IPS-NIHi11 (cell line): ENCODE results near the gene CLEC3A.
"Not testable (repeated sequence)": the region's sequence is repeated elsewhere in the genome, so short reads cannot be mapped to it uniquely, and the experiment has no call there.

Experiments used
- DNase-seq: peaks from one replicate; pipeline ENCODE4 v3.0.0; 2012; ENCODE audit warnings: mixed read lengths, low spot score

CLEC3A gene

GRCh38 chr16:78034530-78034929 lies 12.2 kb downstream of the CLEC3A start:
- no peak for DNase-seq

- DNase-seq, result no peak
Measured at GRCh38 chr16:78035012-78035411, 12.7 kb downstream of the CLEC3A start.

GRCh38 chr16:78040396-78040795 lies 18.0 kb downstream of the CLEC3A start:
- no peak for DNase-seq

GRCh38 chr16:78045865-78046581 lies 23.7 kb downstream of the CLEC3A start:
- DNase-seq, result peak; percentile 97

- DNase-seq, result no peak
Measured at GRCh38 chr16:78048319-78048718, 26.0 kb downstream of the CLEC3A start.

GRCh38 chr16:78050734-78051400 lies 28.5 kb downstream of the CLEC3A start:
- no peak for DNase-seq

- DNase-seq, result no peak
Measured at GRCh38 chr16:78057803-78058564, 35.6 kb downstream of the CLEC3A start.

- DNase-seq, result not testable (repeated sequence)
Measured at GRCh38 chr16:78059806-78060205, 37.5 kb downstream of the CLEC3A start.

GRCh38 chr16:78060295-78060694 lies 37.9 kb downstream of the CLEC3A start:
- DNase-seq, result no peak

GRCh38 chr16:78060809-78061208 lies 38.5 kb downstream of the CLEC3A start:
- no peak for DNase-seq

- no peak for DNase-seq
Measured at GRCh38 chr16:78065319-78065718, 43.0 kb downstream of the CLEC3A start.

- no peak for DNase-seq
Measured at GRCh38 chr16:78069913-78070312, 47.6 kb downstream of the CLEC3A start.

GRCh38 chr16:78072275-78072674 lies 49.9 kb downstream of the CLEC3A start:
- DNase-seq, result peak; percentile 53

GRCh38 chr16:78075800-78076199 lies 53.5 kb downstream of the CLEC3A start:
- DNase-seq, result no peak

GRCh38 chr16:78081341-78081740 lies 59.0 kb downstream of the CLEC3A start:
- DNase-seq, result no peak
